IMR-90 (cell line): ENCODE data around the gene CD180. TPM values are rescaled to one million over a fixed set of nuclear protein-coding genes. Genes with fewer than 3 reads are reported as not detected.

ENCODE experiments used
- ATAC-seq: fragments of 200-7000 bp; cut with Tn5 transposase; 2 replicates; pipeline ENCODE4 v1.9.1; 2020; ENCODE audit warnings: low read depth, mild to moderate bottlenecking, moderate library complexity
- BruUV-seq: library from RNA; stranded (reverse); fragments of 400-500 nt; replicated peaks from 2 replicates; lab custom pipeline; 2021; lab: Mats Ljungman, UMichigan
- CTCF ChIA-PET: fragments of 300-600 bp; formaldehyde crosslinking; extraction: SDS; loops from one replicate; lab custom pipeline; 2021; ENCODE audit warnings: antibody characterized with exemption; lab: Yijun Ruan, JAX
- POLR2A ChIA-PET: fragments of 300-600 bp; sonication (Branson Sonifier 250); formaldehyde crosslinking; loops from one replicate; lab custom pipeline; 2022; ENCODE audit warnings: antibody characterized with exemption; ENCODE audit not compliant: unreplicated experiment; lab: Charles Lee
- DNase-seq: peaks from one replicate; pipeline ENCODE4 v3.0.0; 2013
- H2AFZ ChIP-seq: replicated peaks from 2 replicates; pipeline ENCODE3; 2013; ENCODE audit warnings: low read length, mild to moderate bottlenecking; ENCODE audit not compliant: poor library complexity
- H2AK5ac ChIP-seq: 2 replicates; pipeline ENCODE4 v1.6.1; 2013; ENCODE audit warnings: low read depth, low read length, inconsistent platforms
- H2AK9ac ChIP-seq: replicated peaks from 2 replicates; pipeline ENCODE3; 2013; ENCODE audit warnings: mild to moderate bottlenecking, low read depth, low read length, moderate library complexity; ENCODE audit not compliant: poor library complexity
- H2BK120ac ChIP-seq: 2 replicates; pipeline ENCODE4 v1.6.1; 2013; ENCODE audit warnings: low read depth, low read length, inconsistent platforms
- H2BK15ac ChIP-seq: 3 replicates; pipeline ENCODE4 v1.6.1; 2013; ENCODE audit warnings: low read depth, low read length, inconsistent platforms
- H2BK20ac ChIP-seq: 2 replicates; pipeline ENCODE4 v1.6.1; 2013; ENCODE audit warnings: low read depth, mild to moderate bottlenecking, inconsistent platforms, low read length, moderate library complexity
- H2BK5ac ChIP-seq: 2 replicates; pipeline ENCODE4 v1.6.1; 2013; ENCODE audit warnings: mild to moderate bottlenecking, low read depth, low read length, inconsistent platforms; ENCODE audit not compliant: poor library complexity, severe bottlenecking
- H3K14ac ChIP-seq: replicated peaks from 2 replicates; pipeline ENCODE4 v1.6.1; 2013; ENCODE audit warnings: low read depth, low read length, inconsistent platforms
- H3K18ac ChIP-seq: 2 replicates; pipeline ENCODE4 v1.6.1; 2013; ENCODE audit warnings: low read depth, low read length, control low read depth
- H3K23ac ChIP-seq: 2 replicates; pipeline ENCODE4 v1.6.1; 2013; ENCODE audit warnings: low read depth, low read length, inconsistent platforms
- H3K27ac ChIP-seq: 2 replicates; pipeline ENCODE4 v1.5.1; 2013; ENCODE audit warnings: mild to moderate bottlenecking, control low read depth, low read length; ENCODE audit not compliant: insufficient read depth
- H3K27me3 ChIP-seq: 2 replicates; pipeline ENCODE4 v1.6.1; 2013; ENCODE audit warnings: low read length; ENCODE audit not compliant: control insufficient read depth, insufficient read depth
- H3K36me3 ChIP-seq: 2 replicates; pipeline ENCODE4 v1.6.1; 2013; ENCODE audit warnings: low read length, mixed read lengths; ENCODE audit not compliant: control insufficient read depth, insufficient read depth
- H3K4ac ChIP-seq: 2 replicates; pipeline ENCODE4 v1.6.1; 2013; ENCODE audit warnings: low read depth, low read length, inconsistent platforms
- H3K4me1 ChIP-seq: 2 replicates; pipeline ENCODE4 v1.6.1; 2013; ENCODE audit warnings: low read length, mixed read lengths; ENCODE audit not compliant: control insufficient read depth, insufficient read depth
- H3K4me2 ChIP-seq: 2 replicates; pipeline ENCODE4 v1.6.1; 2013; ENCODE audit warnings: low read depth, mild to moderate bottlenecking, control low read depth, low read length, moderate library complexity
- H3K4me3 ChIP-seq: 2 replicates; pipeline ENCODE4 v1.5.1; 2013; ENCODE audit warnings: low read depth, mild to moderate bottlenecking, control low read depth, low read length, moderate library complexity; ENCODE audit not compliant: insufficient read depth
- H3K56ac ChIP-seq: 2 replicates; pipeline ENCODE4 v1.6.1; 2013; ENCODE audit warnings: low read length, inconsistent platforms; ENCODE audit not compliant: insufficient read depth; ENCODE audit errors: extremely low read depth
- H3K79me1 ChIP-seq, 2 experiments: 2 replicates each; pipeline ENCODE4 v1.6.1; 2013; ENCODE audit warnings: low read length in 2 of 2, inconsistent platforms in 1 of 2, low read depth in 1 of 2
- H3K9ac ChIP-seq: 2 replicates; pipeline ENCODE4 v1.6.1; 2013; ENCODE audit warnings: low read depth, low read length, control low read depth
- H3K9me1 ChIP-seq: 2 replicates; pipeline ENCODE4 v1.6.1; 2013; ENCODE audit warnings: low read length, inconsistent platforms; ENCODE audit not compliant: insufficient read depth
- H3K9me3 ChIP-seq: 2 replicates; pipeline ENCODE4 v1.6.1; 2013; ENCODE audit warnings: low read length; ENCODE audit not compliant: control insufficient read depth, insufficient read depth
- H4K20me1 ChIP-seq: 2 replicates; pipeline ENCODE4 v1.6.1; 2013; ENCODE audit warnings: low read length, inconsistent platforms; ENCODE audit not compliant: insufficient read depth
- H4K5ac ChIP-seq: 2 replicates; pipeline ENCODE4 v1.6.1; 2013; ENCODE audit warnings: mild to moderate bottlenecking, low read depth, low read length, control low read depth
- H4K8ac ChIP-seq, 2 experiments: 2 replicates each; pipeline ENCODE4 v1.6.1; 2013; ENCODE audit warnings: low read depth in 2 of 2, low read length in 2 of 2, control low read depth in 1 of 2, inconsistent platforms in 1 of 2
- H4K91ac ChIP-seq: 2 replicates; pipeline ENCODE4 v1.6.1; 2013; ENCODE audit warnings: low read depth, low read length, inconsistent platforms; ENCODE audit not compliant: insufficient read depth
- BHLHE40 ChIP-seq: fragments of 150-350 bp; IDR thresholded peaks from 2 replicates; pipeline ENCODE4 v1.6.1; 2016; ENCODE audit warnings: mild to moderate bottlenecking, low read depth, low read length
- CEBPB ChIP-seq: IDR thresholded peaks from 2 replicates; pipeline ENCODE4 v1.6.1; 2012; ENCODE audit warnings: low read depth, low read length, improper control_type of control experiment
- CHD1 ChIP-seq: IDR thresholded peaks from 2 replicates; pipeline ENCODE4 v1.6.1; 2012; ENCODE audit warnings: low read depth, low read length, improper control_type of control experiment
- CTCF ChIP-seq: conservative IDR thresholded peaks from 2 replicates; pipeline ENCODE4 v1.5.1; 2012; ENCODE audit warnings: mild to moderate bottlenecking, low read depth, low read length, improper control_type of control experiment
- ELK1 ChIP-seq: fragments of 150-350 bp; IDR thresholded peaks from 2 replicates; pipeline ENCODE4 v1.6.1; 2016; ENCODE audit warnings: low read depth, mild to moderate bottlenecking, low read length, moderate library complexity, borderline replicate concordance
- FOS ChIP-seq: fragments of 150-350 bp; IDR thresholded peaks from 2 replicates; pipeline ENCODE4 v1.6.1; 2016; ENCODE audit warnings: low read depth, low read length
- MAFK ChIP-seq: IDR thresholded peaks from 2 replicates; pipeline ENCODE4 v1.6.1; 2012; ENCODE audit warnings: low read depth, low read length, improper control_type of control experiment
- MAZ ChIP-seq: IDR thresholded peaks from 2 replicates; pipeline ENCODE4 v1.6.1; 2012; ENCODE audit warnings: low read depth, mild to moderate bottlenecking, low read length, improper control_type of control experiment, moderate library complexity, borderline replicate concordance
- MXI1 ChIP-seq: IDR thresholded peaks from 2 replicates; pipeline ENCODE4 v1.6.1; 2012; ENCODE audit warnings: low read depth, mild to moderate bottlenecking, low read length, moderate library complexity, borderline replicate concordance
- NFE2L2 ChIP-seq: fragments of 150-350 bp; IDR thresholded peaks from 2 replicates; pipeline ENCODE4 v1.6.1; 2016; ENCODE audit warnings: low read depth, mild to moderate bottlenecking, low read length
- POLR2A ChIP-seq: IDR thresholded peaks from 2 replicates; pipeline ENCODE4 v1.6.1; 2012; ENCODE audit warnings: mild to moderate bottlenecking, low read depth, low read length
- RAD21 ChIP-seq: IDR thresholded peaks from 2 replicates; pipeline ENCODE4 v1.6.1; 2012; ENCODE audit warnings: low read length, improper control_type of control experiment
- RCOR1 ChIP-seq: IDR thresholded peaks from 2 replicates; pipeline ENCODE4 v1.6.1; 2012; ENCODE audit warnings: mild to moderate bottlenecking, low read length, improper control_type of control experiment; ENCODE audit not compliant: insufficient replicate concordance
- RFX5 ChIP-seq: IDR thresholded peaks from 2 replicates; pipeline ENCODE4 v1.8.0; 2012; ENCODE audit warnings: low read depth, mild to moderate bottlenecking, low read length, moderate library complexity
- SMC3 ChIP-seq: fragments of 150-350 bp; IDR thresholded peaks from 2 replicates; pipeline ENCODE4 v1.6.1; 2016; ENCODE audit warnings: low read depth, mild to moderate bottlenecking, antibody characterized with exemption, low read length, moderate library complexity
- USF2 ChIP-seq: fragments of 150-350 bp; IDR thresholded peaks from 2 replicates; pipeline ENCODE4 v1.6.1; 2017; ENCODE audit warnings: mild to moderate bottlenecking, antibody characterized with exemption, low read length, low read depth
- WGBS, 2 experiments: methylation state at CpG; one replicate each; pipeline versions ENCODE4 v1.1.5 to v1.1.7; 2013; ENCODE audit warnings: missing lambda C conversion rate in 2 of 2; ENCODE audit not compliant: insufficient read length in 1 of 2; ENCODE audit errors: extremely low coverage in 2 of 2; 5-methylcytosine and 5-hydroxymethylcytosine counted together
- dilution Hi-C: fragments of 300-500 bp; cut with HindIII; formaldehyde crosslinking; loops from one replicate; pipeline ENCODE4 v1.14.3; 2018; ENCODE audit warnings: low sequenced_read_pairs; ENCODE audit not compliant: unreplicated experiment
- in situ Hi-C: fragments of 300-500 bp; cut with MboI; formaldehyde crosslinking; loops from 3 replicates; pipeline ENCODE4 v1.14.3; 2019; ENCODE audit warnings: low sequenced_read_pairs, inconsistent platforms, mixed read lengths
- intact Hi-C: fragments of 100-400 bp; cut with micrococcal nuclease; formaldehyde crosslinking; loops from 2 replicates; pipeline ENCODE4 v1.10.0; 2022
- polyA plus RNA-seq, 3 experiments: library from polyadenylated mRNA; depleted of rRNA; stranded (reverse); fragments of >200 nt; gene quantifications; 2 replicates each; pipeline ENCODE4 v1.2.3, GENCODE V29; 2012; ENCODE audit warnings: low replicate concordance in 1 of 3
- total RNA-seq: library from RNA; depleted of rRNA; stranded (reverse); fragments of >200 nt; gene quantifications from 2 replicates; pipeline ENCODE4 v1.2.3, GENCODE V29; 2012

The CD180 gene
- total and polyA plus RNA-seq, 2 of the 4 experiments (the other 2 are of a cell fraction), result not detected

GRCh38 chr5:67205981-67206380 is 9.4 kb upstream of the CD180 start:
- Histone ChIP-seq H3K9me1 (no peaks in the 10 kb centered on the region), H4K20me1 (no peaks in the 10 kb centered on the region), H2BK5ac (no peak overlapping the region), H4K91ac (no peak overlapping the region), H3K4me3 (no peak overlapping the region), H3K4me1 (peaks cover 2% of the 10 kb centered on the region; the same call in 1 of the 2 replicates), H3K27me3 (no peaks in the 10 kb centered on the region), H3K18ac (no peak overlapping the region), H3K4ac (0 out of 2 replicates have a peak overlapping the region, but pooled peaks have one; percentile 15), H2BK15ac (no peak overlapping the region), H2AK9ac (no peak overlapping the region), H3K36me3 (no peaks in the 10 kb centered on the region), H3K9ac (no peak overlapping the region), H2AK5ac (no peak overlapping the region), H2BK20ac (no peak overlapping the region), H3K56ac (no peak overlapping the region), H4K8ac (no peak overlapping the region), H3K4me2 (no peak overlapping the region), H3K14ac (no peak overlapping the region), H4K5ac (no peak overlapping the region), H3K9me3 (no peaks in the 10 kb centered on the region), H3K23ac (no peak overlapping the region), H3K79me1 (no peaks in the 10 kb centered on the region), H2BK120ac (no peak overlapping the region), H2AFZ (no peak overlapping the region), H3K27ac (no peak overlapping the region)
- CTCF ChIA-PET, result interaction anchor here (1.4 kb wide), 1 partner anchor 47 kb away, joined by 3 read pairs; no protein-coding TSS in a partner anchor
- POLR2A ChIA-PET, result no interaction called here
- no peak for ATAC-seq
- intact Hi-C loops, result no loop called here
- no TSS peak for BruUV-seq
- in situ Hi-C loops, result loop anchor here (5.0 to 25.0 kb wide), 2 partner anchors 399 to 894 kb away; no protein-coding TSS in a partner anchor
- TF ChIP-seq CHD1 (no peak), RAD21 (no peak), RCOR1 (no peak), MAZ (no peak), MAFK (no peak), CEBPB (no peak), POLR2A (no peak), FOS (no peak), CTCF (no peak), RFX5 (no peak), BHLHE40 (no peak), SMC3 (no peak), NFE2L2 (no peak), USF2 (no peak), MXI1 (no peak), ELK1 (no peak)
- no peak for DNase-seq
- dilution Hi-C loops, result no loop called here
- 100% methylated on average over 1 of the region's 3 CpGs; no CpG with 5 or more reads in 1 of the 2 experiments for WGBS, 2 experiments
